ENCODE results near the gene TSPAN32. TPM values are rescaled to one million over a fixed set of nuclear protein-coding genes. Genes with fewer than 3 reads are reported as not detected.
A peak's percentile ranks its signal among the peaks of the same experiment; 100 is the strongest.

Gene TSPAN32
- total RNA-seq, 2 donors from 2014 or later = 0.40 to 0.62 TPM

DNA sequence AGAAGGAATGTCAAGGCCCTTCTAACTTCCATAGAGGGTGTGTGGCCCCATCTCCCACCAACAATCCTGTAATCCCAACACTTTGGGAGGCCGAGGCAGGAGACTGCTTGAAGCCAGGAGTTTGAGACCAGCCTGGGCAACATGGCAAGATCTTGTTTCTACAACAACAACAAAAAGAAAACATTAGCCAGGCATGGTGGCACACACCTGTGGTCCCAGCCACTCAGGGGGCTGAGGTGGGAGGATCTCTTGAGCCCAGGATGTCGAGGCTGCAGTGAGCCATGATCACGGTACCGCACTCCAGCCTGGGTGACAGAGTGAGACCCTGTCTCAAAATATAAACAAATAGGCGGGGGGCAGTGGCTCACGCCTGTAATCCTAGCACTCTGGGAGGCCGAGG is 16.9 kb downstream of the TSPAN32 start:
- no peak for DNase-seq
- Histone ChIP-seq H3K27ac (no peak overlapping the region), H3K27me3 (no peaks in the 10 kb centered on the region), H3K36me3 (no peaks in the 10 kb centered on the region), H3K4me3 (no peak overlapping the region), H3K4me1 (no peaks in the 10 kb centered on the region), H3K9me3 (no peaks in the 10 kb centered on the region), H3K9ac (ENCODE audit: low read depth in 2 of 2, low read length in 2 of 2) (no peak overlapping the region)
- TF ChIP-seq, protein P1, sequence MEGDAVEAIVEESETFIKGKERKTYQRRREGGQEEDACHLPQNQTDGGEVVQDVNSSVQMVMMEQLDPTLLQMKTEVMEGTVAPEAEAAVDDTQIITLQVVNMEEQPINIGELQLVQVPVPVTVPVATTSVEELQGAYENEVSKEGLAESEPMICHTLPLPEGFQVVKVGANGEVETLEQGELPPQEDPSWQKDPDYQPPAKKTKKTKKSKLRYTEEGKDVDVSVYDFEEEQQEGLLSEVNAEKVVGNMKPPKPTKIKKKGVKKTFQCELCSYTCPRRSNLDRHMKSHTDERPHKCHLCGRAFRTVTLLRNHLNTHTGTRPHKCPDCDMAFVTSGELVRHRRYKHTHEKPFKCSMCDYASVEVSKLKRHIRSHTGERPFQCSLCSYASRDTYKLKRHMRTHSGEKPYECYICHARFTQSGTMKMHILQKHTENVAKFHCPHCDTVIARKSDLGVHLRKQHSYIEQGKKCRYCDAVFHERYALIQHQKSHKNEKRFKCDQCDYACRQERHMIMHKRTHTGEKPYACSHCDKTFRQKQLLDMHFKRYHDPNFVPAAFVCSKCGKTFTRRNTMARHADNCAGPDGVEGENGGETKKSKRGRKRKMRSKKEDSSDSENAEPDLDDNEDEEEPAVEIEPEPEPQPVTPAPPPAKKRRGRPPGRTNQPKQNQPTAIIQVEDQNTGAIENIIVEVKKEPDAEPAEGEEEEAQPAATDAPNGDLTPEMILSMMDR (IDR thresholded peaks at IDR 0.05) = no peak
- intact Hi-C loops (cut with DNase I) = no loop called here

DNA sequence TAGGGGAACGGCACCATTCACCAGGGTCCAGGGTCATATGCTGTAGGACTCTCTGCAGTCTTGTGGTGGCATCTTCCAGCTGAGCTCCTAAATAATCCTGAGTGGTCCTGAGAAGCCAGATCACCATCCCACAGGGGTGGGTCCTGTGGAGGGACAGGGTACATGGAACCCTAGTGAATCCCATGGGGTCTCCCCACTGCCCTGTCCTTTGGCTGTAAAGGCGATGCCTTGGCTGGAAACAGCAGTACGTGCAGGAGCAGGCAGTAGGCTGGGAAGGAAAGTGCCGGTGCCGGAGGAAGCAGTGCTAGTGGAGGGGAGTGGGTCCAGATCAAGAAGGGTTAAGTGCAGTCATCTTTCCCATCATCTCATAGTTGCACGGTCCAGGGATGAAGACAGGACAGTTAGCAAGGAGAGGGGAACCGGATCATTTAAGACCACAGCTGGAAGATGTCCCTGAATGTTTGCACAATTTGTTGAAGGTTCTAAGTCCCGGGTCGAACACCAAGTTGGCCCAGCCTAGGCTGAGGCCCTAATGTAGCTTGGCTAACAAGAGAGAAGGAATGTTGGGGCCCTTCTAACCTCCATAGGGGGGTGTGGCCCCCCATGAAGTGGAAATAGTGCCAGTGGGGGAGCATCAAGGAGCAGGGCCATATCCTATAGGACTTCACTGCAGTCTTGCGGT is 18.1 kb downstream of the TSPAN32 start:
- Histone ChIP-seq H3K27ac (no peak overlapping the region), H3K4me1 (no peaks in the 10 kb centered on the region), H3K36me3 (no peaks in the 10 kb centered on the region), H3K4me3 (no peak overlapping the region), H3K9me3 (no peaks in the 10 kb centered on the region), H3K27me3 (no peaks in the 10 kb centered on the region), H3K9ac (ENCODE audit: low read depth in 2 of 2, low read length in 2 of 2) (peak overlapping the region in 1 of 2 donors; percentile 8)
- no peak for DNase-seq
- intact Hi-C loops (cut with DNase I) = no loop called here
- TF ChIP-seq, protein P1 (IDR thresholded peaks at IDR 0.05) = no peak

DNA sequence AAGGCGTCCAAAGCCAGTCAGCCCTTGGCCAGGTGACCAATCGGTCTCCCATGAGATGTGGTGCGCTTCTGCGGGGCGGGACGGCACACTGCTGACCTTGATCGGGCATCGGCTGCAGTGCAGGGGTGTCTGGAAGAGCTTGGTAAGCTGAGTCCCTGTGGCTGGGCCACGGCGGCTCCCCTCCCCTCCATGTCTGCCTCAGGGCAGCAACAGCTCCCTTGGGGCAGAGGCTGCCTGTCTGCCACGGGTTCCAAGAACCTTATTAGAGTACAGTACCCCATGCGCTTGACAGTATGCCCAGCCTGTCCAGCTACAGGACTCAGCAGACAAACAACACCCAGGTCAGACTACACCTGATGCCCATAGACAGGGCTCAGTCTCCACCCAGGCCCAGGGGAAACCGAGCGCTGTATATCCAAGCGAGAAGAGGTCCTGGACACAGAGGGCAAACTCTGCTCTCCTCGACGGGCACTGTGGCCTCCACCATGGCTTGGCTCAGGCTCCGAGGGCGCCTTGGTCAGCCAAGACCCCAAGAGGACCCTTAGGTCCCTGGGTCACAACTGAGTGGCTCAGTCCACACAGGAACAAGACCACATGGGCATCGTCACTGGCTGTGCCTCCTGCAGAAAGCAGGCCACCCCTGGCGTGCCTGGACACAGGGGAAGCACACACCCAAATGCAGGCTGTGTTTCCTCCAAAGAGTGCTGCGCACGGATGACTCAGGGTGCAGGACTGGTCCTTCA is 18.9 kb downstream of the TSPAN32 start:
- DNase-seq = no peak
- H3K27me3 ChIP-seq = no peaks in the 10 kb centered on the region
- H3K9ac ChIP-seq (ENCODE audit: low read depth in 2 of 2, low read length in 2 of 2) = no peak overlapping the region
- H3K4me1 ChIP-seq = no peaks in the 10 kb centered on the region
- intact Hi-C loops (cut with DNase I) = no loop called here
- H3K36me3 ChIP-seq = no peaks in the 10 kb centered on the region
- no peak overlapping the region for H3K27ac ChIP-seq
- no peak overlapping the region for H3K4me3 ChIP-seq
- H3K9me3 ChIP-seq = no peaks in the 10 kb centered on the region
- TF ChIP-seq, protein P1 (IDR thresholded peaks at IDR 0.05) = no peak

DNA sequence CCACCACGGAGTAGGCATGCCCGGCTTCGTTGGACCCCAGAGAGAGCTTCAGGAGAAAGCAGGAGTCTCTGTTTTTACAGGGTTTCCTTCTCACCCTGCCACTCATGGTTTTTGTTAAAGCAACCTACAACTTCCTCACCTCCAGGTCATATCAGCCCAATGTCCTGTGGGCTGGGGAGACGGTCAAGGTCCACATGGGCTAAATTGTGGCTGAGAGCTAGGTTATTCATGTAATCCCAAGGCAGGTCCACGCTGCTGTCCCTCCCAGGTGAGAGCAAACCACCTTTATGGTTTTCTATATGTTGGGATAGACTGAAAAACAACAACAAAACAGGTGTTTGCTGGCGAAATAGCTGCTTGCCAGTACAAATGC is 19.5 kb downstream of the TSPAN32 start:
- H3K27me3 ChIP-seq = no peaks in the 10 kb centered on the region
- H3K4me1 ChIP-seq = no peaks in the 10 kb centered on the region
- no peak for DNase-seq
- no peaks in the 10 kb centered on the region for H3K36me3 ChIP-seq
- intact Hi-C loops (cut with DNase I) = no loop called here
- H3K9ac ChIP-seq (ENCODE audit: low read depth in 2 of 2, low read length in 2 of 2) = no peak overlapping the region
- no peak overlapping the region for H3K27ac ChIP-seq
- no peak overlapping the region for H3K4me3 ChIP-seq
- H3K9me3 ChIP-seq = no peaks in the 10 kb centered on the region
- TF ChIP-seq, protein P1 (IDR thresholded peaks at IDR 0.05) = no peak

DNA sequence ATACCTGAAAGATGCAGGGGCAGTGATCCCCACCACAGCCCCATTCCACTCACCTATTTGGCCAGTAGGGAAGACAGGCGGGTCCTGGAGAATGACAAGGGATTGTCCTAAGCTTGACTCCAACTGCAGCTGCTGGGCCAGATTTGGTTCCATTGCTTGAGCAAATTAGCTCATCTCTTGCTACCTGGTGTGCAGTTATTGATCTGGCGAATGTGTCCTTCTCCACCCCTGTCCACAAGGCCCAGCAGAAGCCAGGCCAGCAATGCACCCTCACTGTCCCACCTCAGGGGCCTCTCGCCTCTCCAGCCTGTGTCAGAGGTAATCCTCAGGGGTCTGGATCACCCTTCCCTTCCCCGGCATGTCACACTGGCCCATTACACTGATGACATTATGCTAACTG is 23.3 kb downstream of the TSPAN32 start:
- Histone ChIP-seq H3K9me3 (no peaks in the 10 kb centered on the region), H3K36me3 (no peaks in the 10 kb centered on the region), H3K27me3 (no peaks in the 10 kb centered on the region), H3K9ac (ENCODE audit: low read depth in 2 of 2, low read length in 2 of 2) (no peak overlapping the region), H3K4me1 (no peaks in the 10 kb centered on the region), H3K27ac (no peak overlapping the region), H3K4me3 (no peak overlapping the region)
- no peak for DNase-seq
- intact Hi-C loops (cut with DNase I) = no loop called here
- TF ChIP-seq, protein P1 (IDR thresholded peaks at IDR 0.05) = no peak
